ENCODE data around the gene AXL. TPM values are rescaled to one million over a fixed set of nuclear protein-coding genes. Genes with fewer than 3 reads are reported as not detected.

The AXL gene
- total and polyA plus RNA-seq, 9 of the 15 experiments (the other 6 are each of a cell fraction or from before 2014, with no cell fraction given) = 0.80 to 6.6 (median 1.6) TPM

- no peaks in the 10 kb centered on the region for H3K9me3 ChIP-seq (replicated peaks; ENCODE audit: control insufficient read depth, insufficient read depth, low read depth, low read length)
- FAIRE-seq (no peak), ATAC-seq (no peak), DNase-seq (ENCODE audit: extremely low read depth in 1 of 4, low spot score in 3 of 4) (no peak)
- H3K9me1 ChIP-seq (ENCODE audit: control insufficient read depth, insufficient read depth, low read length) = no peaks in the 10 kb centered on the region
- BruUV-seq (replicated peaks) = TSS peak; percentile 15
- H4K20me1 ChIP-seq (replicated peaks; ENCODE audit: control insufficient read depth, insufficient read depth, low read length) = peaks cover 7% of the 10 kb centered on the region; the same call in 1 of the 2 replicates
- no peak overlapping the region for H3K4me2 ChIP-seq (ENCODE audit: insufficient read depth, low read length)
- 83% methylated on average over 7 of the region's 7 CpGs for WGBS (ENCODE audit: insufficient coverage, low coverage, missing lambda C conversion rate)
- H3K79me2 ChIP-seq (ENCODE audit: control insufficient read depth, insufficient read depth, low read length) = peaks cover 6% of the 10 kb centered on the region; the same call in 1 of the 3 replicates
- H3K36me3 ChIP-seq (ENCODE audit: control insufficient read depth, insufficient read depth, low read length) = peaks cover 100% of the 10 kb centered on the region
- no peak overlapping the region for H2AFZ ChIP-seq (ENCODE audit: low read depth, low read length)
- H3K4me1 ChIP-seq (replicated peaks in 1 of 2; ENCODE audit: control insufficient read depth in 2 of 2, insufficient read depth in 2 of 2, low read length in 2 of 2) = no peaks in the 10 kb centered on the region
- no peaks in the 10 kb centered on the region for H3K27me3 ChIP-seq (ENCODE audit: control insufficient read depth in 2 of 2, insufficient read depth in 2 of 2, low read length in 2 of 2)
- no peak overlapping the region for H3K9ac ChIP-seq (ENCODE audit: insufficient read depth in 1 of 2, low read depth in 2 of 2, low read length in 2 of 2)
- no peak for TF ChIP-seq CBX8 (IDR thresholded peaks at IDR 0.05; ENCODE audit: borderline replicate concordance, extremely low read depth, low read depth, low read length, poor library complexity, severe bottlenecking)
- POLR2A ChIA-PET = interaction anchor here (1.1 to 1.8 kb wide), 6 partner anchors 9 to 35 kb away, joined by 3 to 6 read pairs (median 4); no protein-coding TSS in a partner anchor
- in situ Hi-C loops (cut with MboI) = no loop called here
- H3K27ac ChIP-seq (ENCODE audit: extremely low read depth, low read depth, low read length) = no peak overlapping the region
- intact Hi-C loops (cut with micrococcal nuclease) = no loop called here
- CTCF ChIA-PET (ENCODE audit: low intra/inter-chr PET ratio) = no interaction called here
- no peak overlapping the region for H3K4me3 ChIP-seq
These were observed 78.8 kb downstream of the AXL start for GRCh38 chr19:41297628-41298347.

GRCh38 chr19:41298348-41298964 lies 79.4 kb downstream of the AXL start:
- no peak for TF ChIP-seq ZFPM2 (CRISPR knock-in tag; IDR thresholded peaks at IDR 0.05)
- no peak for TF ChIP-seq SLC30A9 (CRISPR knock-in tag; IDR thresholded peaks at IDR 0.05)
- TF ChIP-seq FOXJ2 (tag; IDR thresholded peaks at IDR 0.05) = peak; percentile 52; the same call in 1 of the 2 replicates
- no peak for TF ChIP-seq THAP7 (CRISPR knock-in tag; IDR thresholded peaks at IDR 0.05)
- TF ChIP-seq RFX1 (IDR thresholded peaks at IDR 0.05) = peak; percentile 47
- no peak for TF ChIP-seq TEAD4 (IDR thresholded peaks at IDR 0.05; ENCODE audit: low read length)
- TF ChIP-seq TEAD4 (CRISPR knock-in tag; IDR thresholded peaks at IDR 0.05; ENCODE audit: borderline replicate concordance) = no peak
- no peaks in the 10 kb centered on the region for H3K9me3 ChIP-seq (replicated peaks; ENCODE audit: control insufficient read depth, insufficient read depth, low read depth, low read length)
- H2AFZ ChIP-seq (ENCODE audit: low read depth, low read length) = no peak overlapping the region
- FAIRE-seq (no peak), DNase-seq (ENCODE audit: extremely low read depth in 1 of 4, low spot score in 3 of 4) (no peak), ATAC-seq (no peak)
- H3K9ac ChIP-seq (ENCODE audit: insufficient read depth in 1 of 2, low read depth in 2 of 2, low read length in 2 of 2) = 0 out of 4 replicates have a peak overlapping the region, but pooled peaks of 1 of the 2 experiments have one; percentile 21
- no peaks in the 10 kb centered on the region for H3K9me1 ChIP-seq (ENCODE audit: control insufficient read depth, insufficient read depth, low read length)
- ChIA-PET CTCF (ENCODE audit: low intra/inter-chr PET ratio) (no interaction called here), POLR2A (interaction anchor here (1.1 to 1.8 kb wide), 7 partner anchors 9 to 36 kb away, joined by 3 to 6 read pairs (median 4); partner anchors contain the start of gene HNRNPUL1)
- no TSS peak for BruUV-seq (replicated peaks)
- intact Hi-C loops (cut with micrococcal nuclease) (no loop called here), in situ Hi-C loops (cut with MboI) (no loop called here)
- peaks cover 6% of the 10 kb centered on the region; the same call in 1 of the 3 replicates for H3K79me2 ChIP-seq (ENCODE audit: control insufficient read depth, insufficient read depth, low read length)
- no peaks in the 10 kb centered on the region for H3K4me1 ChIP-seq (replicated peaks in 1 of 2; ENCODE audit: control insufficient read depth in 2 of 2, insufficient read depth in 2 of 2, low read length in 2 of 2)
- H3K27ac ChIP-seq (ENCODE audit: extremely low read depth, low read depth, low read length) = no peak overlapping the region
- no peak overlapping the region for H3K4me2 ChIP-seq (ENCODE audit: insufficient read depth, low read length)
- no peak overlapping the region for H3K4me3 ChIP-seq
- no peaks in the 10 kb centered on the region for H3K27me3 ChIP-seq (ENCODE audit: control insufficient read depth in 2 of 2, insufficient read depth in 2 of 2, low read length in 2 of 2)
- peaks cover 7% of the 10 kb centered on the region; the same call in 1 of the 2 replicates for H4K20me1 ChIP-seq (replicated peaks; ENCODE audit: control insufficient read depth, insufficient read depth, low read length)
- H3K36me3 ChIP-seq (ENCODE audit: control insufficient read depth, insufficient read depth, low read length) = peaks cover 100% of the 10 kb centered on the region
- WGBS (ENCODE audit: insufficient coverage, low coverage, missing lambda C conversion rate) = 78% methylated on average over 4 of the region's 4 CpGs
